Gastrocnemius medialis (tissue), 4 donors: Measurements from ENCODE around the gene PARP6. TPM values are rescaled to one million over a fixed set of nuclear protein-coding genes. Genes with fewer than 3 reads are reported as not detected.

Experiments used
- ATAC-seq, 2 donors: fragments of 150-250 bp; one replicate each; pipeline ENCODE4 v1.9.1; 2016
- DNase-seq, 2 donors: peaks; one replicate each; pipeline ENCODE4 v3.0.0-alpha.2; 2019
- H3K27ac ChIP-seq, 4 donors: fragments of 200-600 bp; sonication (generic); 1 replicate in 1 of 4; 2 replicates in 3 of 4; pipeline ENCODE4 v1.5.1; 2016 to 2018; ENCODE audit warnings: mild to moderate bottlenecking in 2 of 4, moderate library complexity in 1 of 4
- H3K27me3 ChIP-seq, 3 donors: fragments of 200-600 bp; sonication (generic) in 2 of 3; 1 replicate in 1 of 3; 2 replicates in 2 of 3; pipeline versions ENCODE4 v1.5.1 to v1.6.0; 2016 to 2019; ENCODE audit warnings: mild to moderate bottlenecking in 1 of 3, moderate library complexity in 1 of 3
- H3K36me3 ChIP-seq, 2 donors: fragments of 200-600 bp; sonication (generic) in 1 of 2; one replicate each; pipeline ENCODE4 v1.5.1; 2017 to 2018
- H3K4me1 ChIP-seq, 2 donors: fragments of 200-600 bp; sonication (generic) in 1 of 2; one replicate each; pipeline ENCODE4 v1.5.1; 2016 to 2017; ENCODE audit warnings: mild to moderate bottlenecking in 2 of 2
- H3K4me3 ChIP-seq, 4 donors: fragments of 200-600 bp; sonication (generic) in 3 of 4; 1 replicate in 1 of 4; 2 replicates in 3 of 4; pipeline ENCODE4 v1.5.1; 2016 to 2019; ENCODE audit warnings: mild to moderate bottlenecking in 2 of 4
- H3K9me3 ChIP-seq, 3 donors: fragments of 200-600 bp; sonication (generic) in 2 of 3; 1 replicate in 1 of 3; 2 replicates in 2 of 3; pipeline ENCODE4 v1.5.1; 2016 to 2019
- CTCF ChIP-seq, 5 experiments: fragments of 450-650 bp in 3 of 5; fragments of 200-600 bp in 2 of 5; sonication (generic) in 2 of 5; IDR thresholded peaks in 4 of 5; conservative IDR thresholded peaks in 1 of 5; 1 replicate in 4 of 5; 2 replicates in 1 of 5; pipeline ENCODE4 v1.5.1; 2016 to 2019; ENCODE audit warnings: antibody characterized with exemption in 5 of 5, mild to moderate bottlenecking in 3 of 5, moderate library complexity in 3 of 5
- POLR2A ChIP-seq, 2 donors: fragments of 450-650 bp; IDR thresholded peaks; one replicate each; pipeline ENCODE4 v1.6.1; 2017; ENCODE audit warnings: antibody characterized with exemption in 2 of 2, mild to moderate bottlenecking in 2 of 2, moderate library complexity in 2 of 2
- in situ Hi-C, 4 donors: fragments of 200-750 bp; cut with MboI; loops; one replicate each; pipeline versions ENCODE4 v1.15.0 to v1.8.0; 2017; ENCODE audit warnings: low sequenced_read_pairs in 4 of 4
- intact Hi-C: fragments of 100-400 bp; cut with DNase I; formaldehyde crosslinking; loops from one replicate; pipeline ENCODE4 v1.15.1; 2023; ENCODE audit warnings: low total_unique reads
- total RNA-seq, 4 donors: library from RNA; depleted of rRNA; stranded (reverse); fragments of >200 nt; gene quantifications; one replicate each; pipeline versions ENCODE4 v1.1.0 to v1.2.3, GENCODE V29; 2016

PARP6 gene
- total RNA-seq, 4 donors from 2014 or later: 51.7 to 84.7 (median 66.9) TPM

DNA sequence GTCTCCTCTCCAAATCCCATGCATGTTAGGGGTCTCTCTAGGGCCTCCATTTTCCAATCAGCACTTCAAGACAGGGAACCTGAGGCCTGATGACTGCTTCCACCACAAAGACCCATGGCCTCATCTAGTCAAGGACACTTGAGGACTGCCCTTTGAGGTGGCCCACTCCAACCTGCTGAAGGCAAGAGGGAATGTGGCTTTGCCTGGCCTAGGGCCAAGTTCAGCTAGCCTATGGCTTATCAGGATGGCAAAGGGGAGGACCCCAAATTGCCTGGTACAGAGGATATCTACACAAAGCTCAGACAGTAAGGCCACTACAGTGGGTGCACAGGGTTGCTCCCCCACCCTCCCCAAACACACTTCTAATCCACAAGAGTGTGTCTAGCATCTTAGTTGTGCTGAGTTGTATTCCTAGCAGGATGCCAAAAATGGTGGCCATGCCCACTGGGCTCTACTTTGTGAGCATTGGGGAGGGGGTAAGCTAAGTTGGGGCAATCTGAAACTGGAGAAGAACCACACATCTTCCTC is 64.7 kb downstream of the PARP6 start:
- in situ Hi-C loops: loop anchor here in 1 of 4 donors (10.0 kb wide), 1 partner anchor 67 kb away; the partner anchor contains the start of gene PARP6
- TF ChIP-seq POLR2A (IDR thresholded peaks at IDR 0.05) (no peak), CTCF (IDR thresholded peaks at IDR 0.05 in 4 of 5, conservative IDR thresholded peaks at IDR 0.05 in 1 of 5) (no peak)
- Histone ChIP-seq H3K27ac (peak overlapping the region in 2 of 4 donors; percentile 2 to 96), H3K27me3 (no peaks in the 10 kb centered on the region), H3K4me3 (no peak overlapping the region), H3K36me3 (peaks cover 0 to 98% of the 10 kb centered on the region in 2 donors), H3K4me1 (peaks cover 24 to 27% of the 10 kb centered on the region in 2 donors), H3K9me3 (no peaks in the 10 kb centered on the region)
- intact Hi-C loops: no loop called here
- no peak for DNase-seq
- no peak for ATAC-seq

DNA sequence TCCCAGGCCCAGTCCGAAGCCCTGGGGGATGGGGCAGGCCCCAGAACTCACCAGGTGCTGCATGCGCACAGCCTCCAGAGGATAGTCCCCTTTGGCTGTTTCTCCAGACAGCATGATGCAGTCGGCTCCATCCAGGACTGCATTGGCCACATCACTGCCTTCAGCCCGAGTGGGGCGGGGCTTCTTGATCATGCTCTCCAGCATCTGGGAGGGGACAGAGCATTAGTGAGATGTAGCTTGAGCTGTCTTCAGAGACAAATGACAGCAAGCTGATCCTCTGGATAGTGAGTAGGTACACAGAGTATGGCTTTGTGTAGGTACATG is 65.7 kb downstream of the PARP6 start:
- ATAC-seq (no peak), DNase-seq (no peak)
- Histone ChIP-seq H3K27me3 (no peaks in the 10 kb centered on the region), H3K27ac (peak overlapping the region in 1 of 4 donors; percentile 96), H3K4me1 (peaks cover 34% of the 10 kb centered on the region in 2 donors), H3K9me3 (no peaks in the 10 kb centered on the region), H3K4me3 (no peak overlapping the region), H3K36me3 (peaks cover 0 to 98% of the 10 kb centered on the region in 2 donors)
- intact Hi-C loops (no loop called here), in situ Hi-C loops (loop anchor here in 1 of 4 donors (10.0 kb wide), 1 partner anchor 68 kb away; the partner anchor contains the start of gene PARP6)
- TF ChIP-seq POLR2A (IDR thresholded peaks at IDR 0.05) (no peak), CTCF (IDR thresholded peaks at IDR 0.05 in 4 of 5, conservative IDR thresholded peaks at IDR 0.05 in 1 of 5) (no peak)

GRCh38 chr15:72205896-72206676 is 66.3 kb downstream of the PARP6 start:
- no peaks in the 10 kb centered on the region for H3K27me3 ChIP-seq
- DNase-seq (no peak), ATAC-seq (no peak)
- H3K36me3 ChIP-seq: peaks cover 0 to 92% of the 10 kb centered on the region in 2 donors
- H3K4me1 ChIP-seq: peaks cover 39 to 40% of the 10 kb centered on the region in 2 donors
- H3K4me3 ChIP-seq: no peak overlapping the region
- in situ Hi-C loops (loop anchor here in 1 of 4 donors (10.0 kb wide), 1 partner anchor 69 kb away; the partner anchor contains the start of gene PARP6), intact Hi-C loops (no loop called here)
- no peaks in the 10 kb centered on the region for H3K9me3 ChIP-seq
- TF ChIP-seq CTCF (IDR thresholded peaks at IDR 0.05 in 4 of 5, conservative IDR thresholded peaks at IDR 0.05 in 1 of 5): no peak
- no peak for TF ChIP-seq POLR2A (IDR thresholded peaks at IDR 0.05)
- peak overlapping the region in 2 of 4 donors; percentile 90 to 96 for H3K27ac ChIP-seq

GRCh38 chr15:72205273-72205672 is 67.1 kb downstream of the PARP6 start:
- H3K4me1 ChIP-seq: peaks cover 47 to 48% of the 10 kb centered on the region in 2 donors
- TF ChIP-seq POLR2A (IDR thresholded peaks at IDR 0.05) (no peak), CTCF (IDR thresholded peaks at IDR 0.05 in 4 of 5, conservative IDR thresholded peaks at IDR 0.05 in 1 of 5) (no peak)
- in situ Hi-C loops: loop anchor here in 1 of 4 donors (10.0 kb wide), 1 partner anchor 70 kb away; the partner anchor contains the start of gene PARP6
- H3K36me3 ChIP-seq: peaks cover 0 to 84% of the 10 kb centered on the region in 2 donors
- H3K27ac ChIP-seq: peak overlapping the region in 3 of 4 donors; percentile 24 to 96 (median 90)
- no peaks in the 10 kb centered on the region for H3K27me3 ChIP-seq
- intact Hi-C loops: no loop called here
- no peaks in the 10 kb centered on the region for H3K9me3 ChIP-seq
- DNase-seq (no peak), ATAC-seq (no peak)
- H3K4me3 ChIP-seq: no peak overlapping the region
